Activated naive CD8-positive, alpha-beta T cell treated with anti-CD3 and anti-CD28 coated beads, Interleukin-2, amount 50 U/mL, for 16 hours (primary cell): Measurements from ENCODE around the gene PDE9A.
"Not testable (repeated sequence)": the region's sequence is repeated elsewhere in the genome, so short reads cannot be mapped to it uniquely, and the experiment has no call there.

ENCODE experiments used
- DNase-seq: peaks from one replicate; pipeline ENCODE4 v3.0.0-alpha.2; 2020; ENCODE audit warnings: low read depth, low spot score

PDE9A gene

DNA sequence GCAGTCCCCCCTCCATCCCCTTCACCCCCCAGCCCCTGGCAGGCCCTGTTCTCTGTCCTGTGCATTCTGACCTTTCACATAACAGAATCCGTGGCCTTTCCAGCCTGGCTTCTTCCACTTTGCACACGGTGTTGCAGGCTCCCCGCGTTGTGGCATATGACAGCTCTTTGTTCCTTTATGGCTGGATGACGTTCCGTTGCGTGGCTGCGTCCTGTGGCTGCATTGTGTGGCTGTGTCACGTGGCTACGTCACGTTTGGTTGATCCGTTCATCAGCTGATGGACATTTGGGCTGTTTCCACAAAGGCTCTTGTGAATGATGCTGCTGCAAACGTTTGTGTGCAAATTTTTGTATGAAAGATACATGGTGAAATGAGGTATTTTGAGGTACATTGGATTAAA lies 53.3 kb downstream of the PDE9A start:
- no peak for DNase-seq

DNA sequence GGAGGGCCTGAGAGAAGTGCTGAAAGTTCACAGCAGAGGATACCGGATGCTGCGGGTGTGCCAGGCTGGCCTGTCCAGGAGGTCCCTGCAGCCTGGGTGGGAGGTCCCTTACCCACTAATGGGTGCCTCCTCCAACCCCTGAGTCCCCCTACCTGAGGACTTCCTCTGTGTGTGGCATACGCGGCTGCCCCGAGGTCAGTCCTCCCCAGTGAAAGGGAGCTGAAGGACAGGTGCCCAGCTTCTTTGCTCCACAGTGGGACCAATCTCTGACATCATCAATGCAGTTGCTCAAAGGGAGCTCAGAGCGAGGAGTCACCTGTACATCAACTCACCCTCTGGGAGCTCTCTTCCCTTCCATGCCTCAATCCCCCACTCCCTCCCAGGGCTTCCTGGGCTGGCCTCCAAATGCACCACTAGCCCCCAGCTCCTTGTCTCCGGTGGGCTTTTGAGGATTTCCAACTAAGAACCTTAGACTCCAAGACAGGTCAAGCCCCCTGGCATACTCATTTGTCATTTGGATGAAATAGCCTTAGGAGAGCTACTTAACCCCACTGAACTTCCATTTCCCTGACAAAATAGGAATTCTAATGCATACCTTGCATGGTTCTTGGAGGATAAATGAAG lies 53.9 kb downstream of the PDE9A start:
- no peak for DNase-seq

DNA sequence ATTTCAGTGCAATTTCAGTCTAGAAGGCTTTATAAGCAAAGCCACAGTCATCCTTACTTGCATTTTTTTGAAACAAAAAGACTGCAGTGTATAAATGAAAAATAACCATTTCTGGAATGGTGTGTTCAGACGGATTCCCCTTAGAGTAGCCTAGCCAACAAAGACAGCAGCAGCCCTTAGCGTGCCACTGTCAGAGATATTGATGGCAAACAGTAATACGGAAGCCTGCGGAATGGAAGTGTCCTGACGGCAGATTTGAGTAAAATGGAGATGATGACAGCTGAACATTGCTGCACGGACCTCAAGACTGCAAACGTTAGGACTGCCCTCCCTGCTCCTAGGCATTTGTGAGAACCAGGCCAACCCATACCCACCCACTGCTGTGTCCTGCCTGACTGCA lies 54.7 kb downstream of the PDE9A start:
- DNase-seq, result no peak

DNA sequence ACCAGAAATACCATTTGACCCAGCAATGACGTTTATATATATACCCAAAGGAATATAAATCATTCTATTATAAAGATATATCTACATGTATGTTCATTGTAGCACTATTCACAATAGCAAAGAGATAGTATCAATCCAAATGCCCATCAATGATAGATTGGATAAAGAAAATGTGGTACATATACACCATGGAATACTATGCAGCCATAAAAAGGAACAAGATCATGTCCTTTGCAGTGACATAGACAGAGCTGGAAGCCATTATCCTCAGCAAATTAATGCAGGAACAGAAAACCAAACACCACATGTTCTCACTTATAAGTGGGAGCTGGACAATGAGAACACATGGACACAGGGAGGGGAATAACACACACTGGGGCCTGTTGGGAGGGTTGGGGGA lies 55.5 kb downstream of the PDE9A start:
- DNase-seq, result not testable (repeated sequence)

DNA sequence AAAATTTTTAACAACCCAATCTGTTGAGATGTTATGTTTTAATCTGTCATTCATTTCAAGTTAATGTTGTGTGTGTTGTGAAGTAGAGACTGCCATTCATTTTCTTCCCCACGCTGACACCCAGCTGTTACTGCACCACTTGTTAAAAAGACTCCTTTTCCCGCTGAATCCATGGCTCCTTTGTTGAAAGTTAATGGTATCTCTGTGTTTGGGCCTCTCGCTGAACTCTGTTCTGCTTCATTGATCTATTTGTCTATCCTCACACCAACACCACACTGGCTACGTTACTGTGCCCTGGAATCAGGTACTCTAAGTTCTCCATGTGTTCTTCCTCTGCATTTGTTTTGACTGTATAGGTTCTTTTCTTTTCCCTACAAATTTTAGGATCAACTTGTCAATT lies 58.2 kb downstream of the PDE9A start:
- no peak for DNase-seq

DNA sequence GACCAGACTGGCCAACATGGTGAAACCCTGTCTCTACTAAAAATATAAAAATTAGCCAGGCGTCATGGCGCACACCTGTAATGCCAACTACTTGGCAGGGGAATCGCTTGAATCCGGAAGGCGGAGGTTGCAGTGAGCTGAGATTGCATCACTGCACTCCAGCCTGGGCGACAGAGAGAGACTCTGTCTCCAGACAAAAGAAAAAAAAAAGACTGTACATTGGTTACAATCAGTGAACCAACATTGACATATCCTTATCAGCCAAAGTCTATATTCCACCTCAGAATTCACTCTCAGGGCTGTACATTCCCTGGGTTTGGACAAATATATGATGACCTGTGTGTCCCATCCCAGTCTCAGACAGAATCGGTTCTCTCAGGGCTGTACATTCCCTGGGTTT lies 62.0 kb downstream of the PDE9A start:
- DNase-seq, result not testable (repeated sequence)

DNA sequence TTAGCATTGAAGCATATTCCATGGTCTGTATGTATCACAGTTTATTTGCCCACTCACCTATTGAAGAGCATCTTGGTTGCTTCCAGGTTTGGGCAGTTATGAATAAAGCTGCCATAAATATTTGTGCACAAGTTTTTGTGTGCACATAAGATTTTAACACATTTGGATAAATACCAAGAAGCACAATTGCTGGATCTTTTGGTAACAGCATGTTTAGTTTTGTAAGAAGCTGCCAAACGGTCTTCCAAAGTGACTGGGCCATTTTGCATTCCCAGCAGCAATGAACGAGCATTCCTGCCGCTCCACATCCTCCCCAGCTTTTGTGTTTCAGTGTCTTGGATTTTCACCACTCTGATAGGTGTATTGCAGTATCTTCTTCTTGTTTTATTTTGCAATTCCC lies 62.7 kb downstream of the PDE9A start:
- DNase-seq, result no peak

DNA sequence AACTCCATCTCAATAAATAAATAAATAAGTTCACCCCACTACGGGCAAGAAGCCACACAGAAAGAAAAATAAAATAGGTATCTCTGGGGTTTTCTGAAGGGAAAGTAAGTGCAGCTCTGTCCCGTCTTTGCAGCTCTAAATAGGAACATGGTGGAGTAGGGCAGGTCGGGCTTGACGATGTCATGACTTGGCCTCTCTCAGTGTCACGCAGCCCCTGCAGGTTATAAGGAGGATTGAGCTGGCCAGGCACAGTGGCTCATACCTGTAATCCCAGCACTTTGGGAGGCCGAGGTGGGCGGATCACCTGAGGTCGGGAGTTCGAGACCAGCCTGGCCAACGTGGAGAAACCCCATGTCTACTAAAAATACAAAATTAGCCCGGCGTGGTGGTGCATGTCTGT lies 67.1 kb downstream of the PDE9A start:
- DNase-seq, result not testable (repeated sequence)

DNA sequence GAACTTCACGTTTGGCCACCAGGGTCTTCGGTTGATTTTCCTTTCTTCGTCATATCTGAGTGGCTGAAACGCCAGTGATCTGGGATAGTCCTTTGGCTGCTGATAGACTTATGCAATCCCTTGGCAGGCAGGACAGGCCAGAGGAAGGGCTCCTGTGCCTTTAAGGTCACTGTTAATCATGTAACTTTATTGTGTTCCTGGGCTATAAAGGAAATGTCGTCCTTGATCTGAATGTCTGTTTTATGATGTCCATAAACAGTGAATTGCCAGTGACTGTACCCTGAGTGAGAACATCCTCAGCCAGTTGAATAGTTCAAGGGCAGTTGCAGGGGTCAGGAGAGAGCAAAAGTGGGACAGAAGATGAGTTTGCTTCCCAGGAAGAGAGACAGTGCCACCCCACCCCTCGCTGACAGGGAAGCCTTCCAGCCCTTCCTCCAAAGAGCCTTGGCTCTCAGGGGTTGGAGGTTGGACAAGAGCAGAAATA lies 68.0 kb downstream of the PDE9A start:
- DNase-seq, result no peak

DNA sequence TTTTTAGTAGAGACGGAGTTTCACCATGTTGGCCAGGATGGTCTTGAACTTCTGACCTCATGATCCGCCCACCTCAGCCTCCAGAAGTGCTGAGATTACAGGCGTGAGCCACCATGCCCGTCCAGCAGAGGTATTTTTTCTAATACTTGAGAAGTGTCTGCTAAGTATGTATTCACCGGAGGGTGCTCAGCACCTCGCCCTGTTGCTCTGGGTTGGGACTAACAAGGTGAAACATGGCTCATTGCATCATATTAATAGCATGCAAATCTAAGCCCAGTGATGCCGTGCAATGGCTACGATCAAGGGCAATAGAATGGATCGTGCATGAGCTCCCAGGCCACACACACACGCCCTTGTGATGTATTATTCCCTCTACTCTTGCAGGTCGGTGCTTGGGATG lies 68.7 kb downstream of the PDE9A start:
- DNase-seq, result no peak

DNA sequence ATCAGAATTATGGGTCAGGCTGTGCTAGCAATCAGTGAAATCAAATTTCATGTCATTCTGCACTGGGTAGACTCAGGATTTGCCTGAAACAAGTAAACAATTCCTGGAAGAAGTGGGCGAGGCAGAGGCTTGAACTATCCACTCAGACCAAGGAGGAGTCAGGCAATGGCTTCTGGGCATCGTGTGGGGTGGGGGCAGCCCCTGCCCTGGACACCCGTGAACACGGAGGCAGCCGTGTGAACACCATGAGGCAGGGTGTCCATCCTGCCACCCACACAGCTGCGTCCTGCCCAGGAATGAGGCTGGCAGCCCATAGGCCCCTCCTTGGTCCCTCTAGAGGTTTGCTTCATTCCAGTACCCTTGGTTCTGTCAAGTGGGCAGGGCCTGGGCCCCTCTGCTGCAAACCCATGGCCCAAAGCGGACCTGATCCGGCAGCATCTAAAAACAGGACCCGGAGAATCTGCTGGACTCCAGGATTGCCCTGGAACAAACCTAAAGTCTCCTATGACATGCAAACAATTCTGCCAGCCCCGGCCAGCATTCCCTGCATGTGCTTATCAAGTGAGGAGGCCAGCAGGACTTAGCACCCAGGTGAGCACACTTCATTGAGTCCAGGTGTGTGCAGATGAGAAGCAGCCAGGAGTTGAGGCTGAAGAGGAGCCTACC lies 69.5 kb downstream of the PDE9A start:
- DNase-seq, result no peak

DNA sequence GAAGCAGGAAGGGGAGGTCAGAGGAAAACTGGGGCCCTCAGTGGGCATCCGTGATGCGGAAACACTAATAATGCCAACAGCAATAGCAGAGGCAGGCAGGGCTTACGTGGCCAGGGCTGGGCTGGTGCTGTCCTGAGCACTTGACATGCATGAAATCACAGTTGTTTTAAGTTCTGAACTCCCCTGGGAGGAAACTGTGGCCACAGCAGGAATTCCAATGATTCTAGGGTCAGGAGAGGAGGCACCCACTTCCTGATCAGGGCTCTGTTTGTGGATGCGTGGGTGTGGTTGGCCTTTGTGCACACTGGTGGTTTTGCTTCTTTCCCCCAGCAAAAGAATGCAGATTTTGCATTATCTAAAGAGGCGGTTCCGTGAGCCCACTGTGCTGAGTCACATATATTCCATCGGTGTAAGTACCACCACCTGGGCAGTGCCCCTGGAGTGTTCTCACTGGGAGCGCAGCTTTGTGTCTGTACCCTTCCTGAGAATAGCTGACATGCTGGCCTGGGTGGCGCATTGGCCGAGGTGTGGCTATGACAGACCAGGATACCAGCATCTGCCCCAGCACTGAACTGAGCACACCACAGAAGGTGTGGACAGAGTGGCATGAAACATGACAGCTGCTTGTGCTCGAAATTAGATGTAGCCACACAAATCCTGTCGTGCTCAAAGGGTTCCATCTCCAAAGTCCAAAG lies 71.0 kb downstream of the PDE9A start:
- no peak for DNase-seq

DNA sequence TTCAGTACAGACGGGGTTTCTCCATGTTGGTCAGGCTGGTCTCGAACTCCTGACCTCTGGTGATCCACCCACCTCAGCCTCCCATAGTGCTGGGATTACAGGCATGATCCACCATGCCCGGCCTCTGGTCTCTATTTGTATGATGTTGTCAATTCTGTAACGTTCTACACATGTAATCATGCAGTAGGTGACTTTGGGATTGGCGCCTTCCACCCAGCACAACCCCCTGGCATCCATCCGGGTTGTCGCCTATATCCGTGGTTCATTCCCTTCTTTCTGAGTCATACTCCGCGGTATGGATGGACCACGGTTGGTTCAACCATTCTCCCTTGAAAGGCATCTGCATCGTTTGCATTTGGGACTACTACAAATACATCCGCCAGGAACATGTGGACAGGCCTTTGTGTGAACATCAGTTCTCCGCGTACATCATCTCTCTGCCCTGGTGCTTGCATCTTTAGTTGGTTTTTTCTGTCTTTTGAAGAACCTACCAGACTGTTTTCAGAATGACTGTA lies 72.1 kb downstream of the PDE9A start:
- DNase-seq, result no peak

DNA sequence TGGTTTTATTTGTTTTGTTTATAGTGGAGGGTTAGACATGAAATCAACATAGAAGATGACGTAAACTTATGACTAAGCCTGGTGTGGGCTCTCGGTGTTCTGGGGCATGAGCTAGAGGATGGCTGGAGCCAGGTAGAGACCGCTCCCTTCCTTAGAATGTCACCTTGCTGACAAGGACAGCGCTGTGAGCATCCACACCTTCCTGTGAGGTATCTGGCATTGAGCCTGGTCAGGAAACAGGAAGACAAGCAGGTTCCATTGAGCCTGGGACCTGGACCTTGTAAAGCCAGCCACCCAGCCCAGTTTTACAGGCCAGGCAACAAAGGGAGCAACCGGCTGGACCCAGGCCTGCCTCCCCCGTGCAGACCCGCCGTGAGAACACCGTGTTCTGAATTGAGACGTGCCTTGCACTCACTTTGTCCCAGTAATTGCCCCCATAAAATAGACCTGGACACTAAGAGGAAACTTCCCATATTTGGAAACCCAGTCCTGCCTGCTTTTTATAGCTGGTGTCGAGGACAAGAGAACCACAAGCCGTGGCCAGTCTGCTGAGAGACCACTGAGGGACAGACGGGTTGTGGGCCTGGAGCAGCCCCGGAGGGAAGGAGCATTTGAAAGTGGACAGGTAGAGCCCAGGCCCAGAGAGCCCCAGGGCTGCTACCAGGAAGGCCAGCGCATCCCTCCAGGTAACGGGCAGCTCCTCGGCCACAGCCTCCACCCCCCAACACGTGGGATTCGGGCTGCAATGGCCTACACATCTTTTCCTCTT lies 78.0 kb downstream of the PDE9A start:
- no peak for DNase-seq

DNA sequence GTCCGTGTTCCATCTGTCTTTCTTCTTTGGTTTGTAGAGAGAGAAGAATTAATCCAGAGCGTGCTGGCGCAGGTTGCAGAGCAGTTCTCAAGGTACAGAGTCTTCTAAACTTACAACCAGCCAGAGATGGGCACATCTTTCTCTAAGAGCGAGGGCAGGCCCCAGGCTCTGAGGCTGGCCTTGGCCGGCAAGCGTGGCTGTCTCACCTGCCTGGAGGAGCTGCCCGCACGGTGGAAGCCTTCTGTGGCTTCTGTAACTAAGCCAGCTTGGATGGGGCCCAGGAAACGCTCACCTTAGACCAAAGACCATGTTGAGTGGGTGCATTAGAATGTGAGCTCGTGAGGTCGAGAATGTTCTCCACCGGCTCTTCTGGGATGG lies 78.6 kb downstream of the PDE9A start:
- DNase-seq, result no peak

DNA sequence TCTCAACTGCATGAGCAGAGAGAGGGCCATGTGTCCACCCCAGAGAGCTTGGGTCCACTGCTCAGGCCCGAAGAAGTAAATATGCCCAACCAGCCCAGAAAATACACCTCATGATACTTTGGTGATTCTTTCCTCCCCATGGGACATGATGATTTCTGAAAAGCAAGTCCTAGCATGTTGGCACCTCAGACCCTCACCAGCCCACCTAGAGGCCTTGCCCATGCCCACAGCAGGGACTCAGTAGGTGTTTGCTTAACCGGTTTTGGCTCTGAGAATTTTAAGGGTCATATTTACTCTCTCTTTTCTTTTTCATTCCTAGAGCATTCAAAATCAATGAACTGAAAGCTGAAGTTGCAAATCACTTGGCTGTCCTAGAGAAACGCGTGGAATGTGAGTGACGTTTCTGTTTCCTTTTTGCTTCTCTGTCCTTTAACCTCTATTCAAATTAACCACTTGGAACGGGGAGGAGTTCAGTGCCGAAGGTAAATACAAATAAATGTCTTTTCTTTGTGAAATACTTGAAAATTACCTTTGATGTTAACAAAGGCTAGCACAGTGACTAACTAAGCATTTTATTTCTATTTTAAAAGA lies 79.7 kb downstream of the PDE9A start:
- no peak for DNase-seq

DNA sequence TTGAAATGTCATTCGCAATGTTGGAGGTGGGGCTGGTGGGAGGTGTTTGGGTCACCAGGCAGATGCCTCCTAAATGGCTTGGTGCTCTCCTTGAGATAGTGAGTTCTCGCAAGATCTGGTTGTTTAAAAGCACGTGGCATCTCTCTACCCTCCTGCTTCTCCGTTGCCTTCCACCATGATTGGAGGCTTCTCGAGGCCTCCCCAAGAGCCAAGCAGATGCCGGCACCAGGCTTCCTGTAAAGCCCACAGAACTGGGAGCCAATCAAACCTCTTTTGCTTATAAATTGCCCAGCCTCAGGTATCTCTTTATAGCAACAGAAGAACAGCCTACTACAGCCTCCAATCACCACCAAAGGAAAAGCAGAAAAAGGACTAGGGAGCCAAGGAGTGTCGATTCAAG lies 80.5 kb downstream of the PDE9A start:
- DNase-seq, result no peak

DNA sequence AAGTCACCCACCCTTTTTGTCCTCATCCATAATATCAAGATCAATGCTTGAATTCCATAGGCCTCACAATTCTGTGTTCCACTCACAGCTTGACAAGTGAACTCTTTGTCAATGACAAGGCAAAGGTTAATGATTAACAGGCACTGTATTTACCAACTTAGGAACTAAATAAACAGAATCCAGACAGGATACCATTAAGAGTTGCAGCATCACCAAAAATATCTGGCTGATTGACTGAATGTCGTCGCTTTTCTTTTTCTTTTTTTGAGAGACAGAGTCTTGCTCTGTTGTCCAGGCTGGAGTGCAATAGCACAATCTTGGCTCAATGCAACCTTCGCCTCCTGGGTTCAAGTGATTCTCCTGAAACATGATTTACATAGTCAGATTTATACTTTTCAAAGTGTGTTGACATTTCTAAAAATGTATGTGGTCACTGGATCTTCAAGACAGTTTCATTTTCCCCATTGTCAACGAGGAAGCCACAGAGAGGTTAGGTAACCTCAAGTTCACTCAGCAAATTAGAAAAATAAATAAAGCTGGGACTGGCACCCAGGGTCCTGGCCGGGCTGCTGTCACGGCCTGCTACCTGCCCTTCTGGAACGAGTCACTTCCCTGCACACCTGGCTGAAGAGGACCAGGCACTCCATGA lies 81.0 kb downstream of the PDE9A start:
- no peak for DNase-seq

DNA sequence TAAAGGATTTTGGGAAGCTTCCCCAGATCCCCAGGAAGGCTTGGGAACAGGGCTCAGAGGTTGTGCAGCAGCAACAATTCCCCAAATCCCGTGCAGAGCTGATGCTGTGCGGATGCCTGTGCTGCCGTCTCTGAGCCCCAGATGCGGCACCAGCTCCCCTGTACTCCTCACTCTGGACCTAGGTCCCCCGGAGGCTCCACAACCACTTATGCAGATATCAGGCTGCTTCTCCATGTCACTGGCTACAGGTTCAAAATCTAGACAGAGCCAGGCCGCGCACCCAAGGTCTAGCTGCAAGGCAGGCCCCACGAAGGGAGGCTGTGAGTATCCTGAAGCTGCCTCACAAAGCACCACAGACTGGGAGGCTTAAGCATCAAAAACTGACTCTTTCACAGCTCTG lies 81.6 kb downstream of the PDE9A start:
- DNase-seq, result no peak

DNA sequence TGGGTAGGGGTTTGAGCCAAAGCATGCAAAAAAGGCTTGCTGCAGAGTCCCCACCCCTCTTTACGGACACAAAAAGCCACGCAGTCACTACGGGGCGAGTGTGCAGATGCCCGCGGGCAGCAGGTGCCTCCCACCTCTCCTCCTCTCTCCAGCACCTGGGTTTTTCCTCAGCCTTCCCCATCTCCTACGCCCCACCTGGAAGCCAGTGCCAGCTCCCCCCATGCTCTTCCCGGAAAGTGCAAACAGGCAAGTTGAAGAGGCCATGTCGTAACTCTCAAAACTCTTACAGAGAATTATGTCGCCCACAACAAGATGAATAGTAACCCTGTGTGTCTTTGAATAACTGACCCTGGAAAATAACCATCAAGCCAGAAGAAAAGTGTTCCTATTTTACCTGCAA lies 82.5 kb downstream of the PDE9A start:
- no peak for DNase-seq

DNA sequence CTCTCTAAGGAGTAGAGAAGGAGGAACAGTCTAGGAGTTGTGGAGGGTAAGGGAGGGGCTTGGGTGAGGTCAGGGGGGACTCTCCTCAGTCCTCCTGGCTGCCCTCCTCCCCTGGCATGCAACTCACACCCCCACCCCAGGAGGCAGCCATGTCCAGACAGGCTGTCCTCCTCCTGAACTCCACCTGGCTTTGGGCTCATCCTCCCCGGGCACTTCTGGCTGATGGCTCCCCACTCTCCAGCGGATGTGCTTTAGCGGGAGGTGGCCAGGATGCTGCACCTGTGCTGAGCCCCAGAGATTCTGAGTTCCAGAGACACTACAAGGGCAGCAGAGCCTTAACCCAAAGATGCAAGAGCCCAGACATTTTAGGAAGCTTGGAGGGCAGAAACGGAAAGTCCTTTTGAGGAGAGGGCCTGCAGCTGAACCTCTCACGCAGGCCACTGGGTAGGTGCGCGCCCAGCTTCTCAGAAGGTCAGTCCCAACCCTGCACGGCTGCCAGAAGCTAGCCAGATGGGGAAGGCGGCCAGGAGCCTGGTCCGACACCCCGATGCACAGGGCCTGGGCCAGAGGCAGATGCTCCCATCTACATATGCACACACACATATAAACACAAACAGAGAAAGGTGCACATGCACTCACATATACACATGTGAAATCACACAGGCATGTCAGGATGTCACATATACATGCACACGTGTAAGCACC lies 83.4 kb downstream of the PDE9A start:
- no peak for DNase-seq
